H1 (cell line): ENCODE results near the gene STX10.

Experiments used
- CREB1 ChIP-seq: IDR thresholded peaks from 2 replicates; pipeline ENCODE4 v1.6.1; 2012; ENCODE audit warnings: inconsistent platforms
- CTCF ChIP-seq, 3 experiments: IDR thresholded peaks; 1 replicate in 2 of 3; 2 replicates in 1 of 3; pipeline versions ENCODE4 v1.5.1 to v1.6.1; 2011; ENCODE audit warnings: low read length in 3 of 3, mild to moderate bottlenecking in 3 of 3, inconsistent platforms in 2 of 3, low read depth in 1 of 3, moderate library complexity in 1 of 3; ENCODE audit not compliant: insufficient read depth in 1 of 3; ENCODE audit errors: control extremely low read depth in 1 of 3
- EP300 ChIP-seq, 2 experiments: IDR thresholded peaks; 1 replicate in 1 of 2; 2 replicates in 1 of 2; pipeline ENCODE4 v1.6.1; 2011 to 2012; ENCODE audit warnings: low read depth in 2 of 2, low read length in 2 of 2, mild to moderate bottlenecking in 2 of 2, borderline replicate concordance in 1 of 2, inconsistent platforms in 1 of 2, moderate library complexity in 1 of 2
- JUND ChIP-seq: IDR thresholded peaks from 2 replicates; pipeline ENCODE4 v1.6.1; 2011; ENCODE audit warnings: mild to moderate bottlenecking, improper control_type of control experiment, low read length
- PHF8 ChIP-seq: fragments of 200-600 bp; sonication (generic); conservative IDR thresholded peaks from 2 replicates; pipeline ENCODE4 v1.7.1; 2012; ENCODE audit warnings: low read depth, mild to moderate bottlenecking, inconsistent platforms, low read length, moderate library complexity
- SP1 ChIP-seq: IDR thresholded peaks from 2 replicates; pipeline ENCODE4 v1.6.1; 2011; ENCODE audit warnings: low read depth, low read length
- USF2 ChIP-seq: IDR thresholded peaks from 2 replicates; pipeline ENCODE4 v1.6.1; 2011; ENCODE audit warnings: low read length, improper control_type of control experiment

GRCh38 chr19:13138916-13139198, 11.3 kb downstream of the STX10 start:
- TF ChIP-seq CTCF (IDR thresholded peaks at IDR 0.05; ENCODE audit: control extremely low read depth in 1 of 3, insufficient read depth in 1 of 3, low read depth in 1 of 3, low read length in 3 of 3) (no peak), EP300 (IDR thresholded peaks at IDR 0.05; ENCODE audit: borderline replicate concordance in 1 of 2, low read depth in 2 of 2, low read length in 2 of 2) (no peak), USF2 (no peak), PHF8 (no peak), CREB1 (no peak), SP1 (no peak), JUND (no peak)
